GM18951 (cell line): Measurements from ENCODE around the gene RPRM.

Source experiments
- POLR2A ChIP-seq: IDR thresholded peaks from 4 replicates; pipeline ENCODE4 v1.6.1; 2011; ENCODE audit warnings: mild to moderate bottlenecking; ENCODE audit not compliant: insufficient read length, insufficient read depth; ENCODE audit errors: extremely low read depth
- in situ Hi-C: fragments of 300-500 bp; cut with MboI; formaldehyde crosslinking; loops from one replicate; pipeline ENCODE4 v1.12.0; 2022; ENCODE audit warnings: low sequenced_read_pairs, mixed read lengths, inconsistent platforms; ENCODE audit not compliant: unreplicated experiment

RPRM gene

DNA sequence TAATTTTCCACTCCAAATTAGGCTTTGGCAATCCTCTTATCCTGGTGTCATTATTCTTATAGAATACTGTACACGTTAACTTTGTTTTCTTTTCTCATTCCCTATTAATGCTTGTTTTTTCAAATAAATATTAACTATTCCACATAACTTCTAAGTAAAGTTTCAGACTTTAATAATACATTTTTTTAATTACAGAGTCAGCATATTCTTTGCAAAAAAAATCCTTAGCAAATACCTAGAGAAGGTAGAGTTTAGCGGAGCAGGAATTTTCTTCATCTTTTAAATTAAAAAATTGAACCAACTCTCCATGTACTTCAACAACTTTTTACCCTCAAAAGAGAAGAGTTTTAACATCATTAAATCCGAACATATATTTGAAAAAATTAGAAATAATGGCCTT is 45.2 kb downstream of the RPRM start:
- no peak for TF ChIP-seq POLR2A
- in situ Hi-C loops = no loop called here

DNA sequence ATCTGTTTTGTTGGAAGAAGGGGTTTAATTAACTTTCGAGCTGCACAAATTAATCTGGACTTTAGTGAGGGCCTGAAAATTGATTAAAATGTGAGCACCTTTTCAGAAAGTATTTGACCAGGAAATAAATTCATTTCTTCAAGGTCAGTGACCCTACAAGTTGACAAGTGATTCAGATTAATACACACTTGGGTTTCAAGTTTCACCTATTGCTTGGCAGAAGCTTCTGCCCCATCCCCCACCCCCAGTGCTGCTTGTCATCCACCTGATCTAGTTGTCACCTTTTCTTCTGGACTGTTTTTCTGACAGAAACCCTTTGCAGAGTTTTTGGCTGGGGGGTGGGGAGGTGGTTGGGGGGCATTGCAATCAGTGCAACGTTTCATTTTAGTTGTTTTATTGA is 46.2 kb downstream of the RPRM start:
- in situ Hi-C loops = no loop called here

DNA sequence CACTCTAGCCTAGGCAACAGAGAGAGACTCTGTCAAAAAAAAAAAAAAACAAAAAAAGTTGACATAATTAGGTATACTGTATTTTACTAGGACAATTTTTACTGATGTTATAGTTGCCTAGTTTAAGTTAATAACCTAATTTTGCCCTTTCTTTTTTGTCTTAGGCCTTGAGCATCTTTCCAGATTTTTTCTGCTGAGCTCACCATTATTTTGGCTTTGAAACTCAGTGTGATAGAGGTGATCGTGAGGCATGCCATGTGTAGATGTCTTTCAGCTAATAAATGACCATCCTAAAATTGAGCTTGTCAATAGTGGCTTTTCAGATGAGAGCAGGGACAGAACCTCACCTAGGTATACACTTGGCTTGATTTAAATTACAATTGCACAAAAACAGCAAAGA is 47.4 kb downstream of the RPRM start:
- TF ChIP-seq POLR2A = no peak
- in situ Hi-C loops = no loop called here

More for the DNA sequence above, 46.2 kb downstream of the RPRM start:
- no peak for TF ChIP-seq POLR2A
